Fibroblast of upper back skin (primary cell): Measurements from ENCODE around the gene COX4I2.
"Not testable (repeated sequence)": the region's sequence is repeated elsewhere in the genome, so short reads cannot be mapped to it uniquely, and the experiment has no call there.

ENCODE experiments used
- DNase-seq: peaks from one replicate; pipeline ENCODE4 v3.0.0-alpha.2; 2013

The COX4I2 gene

DNA sequence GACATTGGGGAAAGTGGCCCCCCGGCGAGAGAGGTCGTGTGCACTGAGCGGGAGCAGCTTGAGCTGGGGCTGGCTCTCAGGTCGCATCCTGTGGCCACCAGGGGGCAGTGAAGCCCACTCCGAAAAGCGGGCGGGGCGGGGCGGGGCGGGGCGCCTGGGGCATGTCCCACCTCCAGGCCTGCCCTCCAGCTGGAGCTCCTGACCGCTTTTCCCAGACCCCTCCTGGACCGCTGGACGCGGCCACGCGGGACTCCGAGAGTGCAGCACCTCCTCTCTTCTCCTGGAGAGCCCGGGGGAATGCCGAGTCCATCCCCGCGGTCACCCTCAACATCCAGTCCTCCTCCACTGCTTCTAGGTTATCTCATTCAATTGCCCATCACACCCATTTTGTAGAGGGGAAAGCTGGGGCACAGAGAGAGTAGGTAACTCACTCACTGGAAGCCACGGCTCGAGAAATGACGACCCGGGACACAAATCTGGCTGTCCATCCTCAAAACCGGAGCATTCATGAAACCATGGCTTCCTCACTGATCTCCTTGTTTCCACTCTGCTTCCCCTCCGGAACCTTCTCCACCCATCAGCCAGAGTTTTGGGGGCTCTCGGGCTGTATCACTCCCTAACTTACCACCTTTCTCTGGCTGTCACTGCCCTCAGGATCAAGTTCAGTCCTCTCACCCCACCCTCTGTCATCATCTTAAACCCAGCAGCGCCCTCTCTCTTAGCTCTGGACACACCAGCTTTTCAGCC lies 24.1 kb downstream of the COX4I2 start:
- DNase-seq = peak; percentile 69

- no peak for DNase-seq
Observed at GRCh38 chr20:31662372-31662854, 24.7 kb downstream of the COX4I2 start.

GRCh38 chr20:31663524-31663837 lies 25.8 kb downstream of the COX4I2 start:
- DNase-seq = no peak

DNA sequence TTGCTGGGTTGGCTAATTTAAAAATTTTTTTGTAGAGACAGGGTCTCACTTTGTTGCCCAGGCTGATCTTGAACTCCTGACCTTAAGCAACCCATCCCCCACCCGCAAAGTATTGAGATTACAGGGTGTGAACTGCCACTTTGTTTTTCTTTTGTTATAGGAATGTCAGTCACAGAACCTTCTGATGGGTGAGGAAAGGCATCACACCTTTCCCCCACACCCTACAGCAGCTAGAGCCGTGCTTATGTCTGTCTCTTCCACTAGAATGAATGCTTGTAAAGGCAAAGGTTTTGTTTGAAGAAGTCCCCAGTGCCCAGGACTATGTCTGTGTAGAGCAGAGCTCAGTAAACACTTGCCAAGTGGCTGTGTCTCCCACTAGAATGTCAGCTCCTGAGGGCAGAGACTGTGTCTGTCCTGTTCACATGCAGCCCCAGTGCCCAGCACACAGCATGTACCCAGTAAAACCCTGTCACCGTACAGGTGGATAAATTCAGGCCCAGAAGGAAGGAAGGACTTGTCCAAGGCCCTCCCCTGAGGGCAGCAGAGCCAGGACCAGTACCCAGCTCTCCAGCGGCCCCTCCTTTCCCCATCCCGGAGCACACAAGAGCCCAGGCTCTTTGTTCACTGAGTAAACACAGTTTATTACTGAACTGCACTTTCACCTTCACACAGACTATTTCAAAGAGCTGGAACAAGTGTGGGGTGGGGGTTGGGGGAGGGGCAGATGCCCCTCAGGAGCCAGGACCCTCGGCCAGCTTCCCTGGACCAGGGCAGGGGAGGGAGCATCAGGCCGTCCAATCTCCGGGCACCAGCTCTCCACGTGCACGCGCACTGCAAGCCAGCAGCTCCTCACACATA lies 26.4 kb downstream of the COX4I2 start:
- DNase-seq = no peak

DNA sequence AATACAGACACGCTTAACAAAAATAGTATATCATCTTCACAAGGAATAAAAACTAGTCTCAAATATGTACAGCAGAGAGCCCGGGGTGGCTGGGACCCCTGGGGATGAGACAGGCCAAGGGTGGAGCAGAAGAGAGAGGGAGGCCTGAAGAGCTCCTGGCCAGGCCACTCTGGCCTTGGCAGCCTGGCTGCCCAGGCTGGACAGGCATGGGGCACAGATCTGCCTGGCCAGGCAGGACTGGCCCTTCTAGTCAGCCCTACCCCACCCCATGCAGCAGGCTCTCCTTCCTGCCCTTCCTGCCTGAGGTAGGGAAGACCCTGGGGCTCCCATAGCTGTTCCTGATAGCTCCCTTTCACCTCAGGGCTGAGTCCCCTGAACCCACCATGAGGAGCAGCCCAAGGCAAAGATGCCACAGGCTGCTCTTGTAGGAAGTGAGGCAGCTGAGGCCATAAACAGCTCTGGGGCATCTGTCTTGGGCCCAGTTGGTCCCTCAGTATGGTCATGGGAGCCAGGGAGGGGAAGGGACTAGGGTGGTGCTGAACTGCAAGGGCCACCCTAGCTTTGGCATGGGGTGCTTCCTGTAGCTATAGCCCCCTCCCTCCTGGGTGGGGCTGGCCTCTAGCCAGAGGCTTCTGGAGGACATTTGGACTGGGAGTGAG lies 27.1 kb downstream of the COX4I2 start:
- no peak for DNase-seq

DNA sequence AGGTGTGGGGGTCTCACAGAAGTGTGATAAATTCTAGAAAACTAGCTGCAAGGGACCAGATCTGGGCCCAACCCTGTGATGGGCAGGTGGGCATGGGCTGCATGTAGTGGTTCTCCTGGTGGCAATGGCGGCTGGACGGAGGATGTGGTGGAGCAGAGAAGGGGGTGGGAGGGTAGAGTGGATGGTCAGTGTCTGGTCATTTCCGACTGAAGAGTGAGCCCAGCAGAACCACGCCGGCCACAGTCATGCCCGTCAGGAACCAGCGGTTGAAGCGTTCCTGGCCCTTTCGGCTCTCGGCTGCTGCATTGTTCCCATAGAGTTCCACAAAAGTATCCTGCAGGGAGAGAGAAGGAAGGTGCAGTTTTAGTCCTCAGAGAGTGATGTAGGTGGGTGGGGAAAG lies 28.0 kb downstream of the COX4I2 start:
- DNase-seq = no peak

- no peak for DNase-seq
Observed at GRCh38 chr20:31666258-31667042, 28.7 kb downstream of the COX4I2 start.

DNA sequence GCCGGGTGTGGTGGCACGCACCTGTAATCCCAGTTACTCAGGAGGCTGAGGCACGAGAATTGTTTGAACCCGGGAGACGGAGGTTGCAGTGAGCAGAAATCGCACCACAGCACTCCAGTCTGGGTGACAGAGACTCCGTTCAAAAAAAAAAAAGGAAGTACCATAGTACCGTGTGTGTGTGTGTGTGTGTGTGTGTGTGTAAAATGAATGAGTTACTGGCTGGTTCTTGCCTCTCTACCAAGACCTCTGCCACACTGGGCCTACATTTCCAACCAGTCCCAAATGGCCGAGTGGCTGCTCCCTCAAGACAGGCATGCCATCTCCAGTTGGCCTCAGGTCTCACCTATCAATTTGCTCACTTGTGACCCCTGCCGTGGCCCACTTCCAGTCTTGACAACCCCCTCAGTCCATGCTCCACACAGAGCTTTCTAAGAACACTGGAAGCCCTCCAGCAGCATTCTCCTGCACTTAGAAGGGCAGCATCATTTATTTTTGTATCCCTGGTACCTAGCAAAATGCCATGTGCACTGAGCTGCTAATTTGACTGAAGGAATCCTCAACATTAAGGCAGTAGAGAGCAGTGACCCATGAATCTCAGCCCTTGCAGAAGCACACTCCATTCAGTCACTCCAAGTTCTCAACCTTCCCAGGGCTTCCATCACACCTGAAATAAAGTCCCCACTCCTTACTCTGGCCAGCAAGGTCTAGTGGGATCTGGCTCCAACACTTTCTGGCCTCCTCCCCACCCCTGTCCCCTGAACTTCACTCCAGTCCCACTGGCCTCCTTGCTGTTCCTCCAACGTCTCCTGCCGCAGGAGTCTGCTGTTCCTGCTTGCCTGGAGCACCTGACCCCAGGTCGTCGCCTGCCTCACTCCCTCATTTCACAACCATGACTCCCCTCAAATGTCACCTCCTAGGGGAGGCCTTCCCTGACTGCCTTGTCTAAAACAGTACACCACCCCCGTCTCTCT lies 29.9 kb downstream of the COX4I2 start:
- no peak for DNase-seq

DNA sequence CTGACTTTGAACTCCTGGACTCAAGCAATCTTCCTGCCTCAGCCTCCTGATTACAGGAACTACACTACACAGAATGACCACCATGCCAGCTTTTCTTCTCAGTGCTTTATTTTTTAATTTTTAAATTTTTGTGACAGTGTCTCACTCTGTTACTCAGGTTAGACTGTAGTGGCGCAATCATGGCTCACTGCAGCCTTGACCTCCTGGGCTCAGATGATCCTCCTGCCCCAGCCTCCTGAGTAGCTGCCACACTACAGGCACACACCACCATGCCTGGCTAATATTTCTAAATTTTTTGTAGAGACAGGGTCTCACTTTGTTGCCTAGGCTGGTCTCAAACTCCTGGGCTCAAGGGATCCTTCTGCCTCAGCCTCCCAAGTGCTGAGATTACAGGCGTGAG lies 31.2 kb downstream of the COX4I2 start:
- DNase-seq = not testable (repeated sequence)

DNA sequence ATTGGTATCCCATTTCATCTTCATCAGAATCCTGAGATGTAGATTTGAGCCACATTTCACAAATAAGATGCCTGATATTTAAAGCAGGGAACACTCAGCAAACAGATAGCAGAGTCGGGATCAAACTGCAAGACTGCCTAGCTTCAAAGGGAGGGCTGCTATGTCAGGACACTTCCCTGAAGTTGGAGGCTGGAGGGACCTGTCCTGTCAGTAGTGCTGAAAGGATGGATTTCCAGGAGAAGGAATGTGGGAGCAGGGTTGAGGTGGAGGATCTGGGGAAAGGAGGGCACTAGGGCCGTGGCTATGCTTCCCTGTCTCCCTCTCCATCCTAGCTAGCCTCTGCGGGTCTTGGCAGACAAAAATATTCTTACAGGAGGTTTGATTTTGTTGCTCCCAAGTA lies 32.2 kb downstream of the COX4I2 start:
- DNase-seq = no peak

DNA sequence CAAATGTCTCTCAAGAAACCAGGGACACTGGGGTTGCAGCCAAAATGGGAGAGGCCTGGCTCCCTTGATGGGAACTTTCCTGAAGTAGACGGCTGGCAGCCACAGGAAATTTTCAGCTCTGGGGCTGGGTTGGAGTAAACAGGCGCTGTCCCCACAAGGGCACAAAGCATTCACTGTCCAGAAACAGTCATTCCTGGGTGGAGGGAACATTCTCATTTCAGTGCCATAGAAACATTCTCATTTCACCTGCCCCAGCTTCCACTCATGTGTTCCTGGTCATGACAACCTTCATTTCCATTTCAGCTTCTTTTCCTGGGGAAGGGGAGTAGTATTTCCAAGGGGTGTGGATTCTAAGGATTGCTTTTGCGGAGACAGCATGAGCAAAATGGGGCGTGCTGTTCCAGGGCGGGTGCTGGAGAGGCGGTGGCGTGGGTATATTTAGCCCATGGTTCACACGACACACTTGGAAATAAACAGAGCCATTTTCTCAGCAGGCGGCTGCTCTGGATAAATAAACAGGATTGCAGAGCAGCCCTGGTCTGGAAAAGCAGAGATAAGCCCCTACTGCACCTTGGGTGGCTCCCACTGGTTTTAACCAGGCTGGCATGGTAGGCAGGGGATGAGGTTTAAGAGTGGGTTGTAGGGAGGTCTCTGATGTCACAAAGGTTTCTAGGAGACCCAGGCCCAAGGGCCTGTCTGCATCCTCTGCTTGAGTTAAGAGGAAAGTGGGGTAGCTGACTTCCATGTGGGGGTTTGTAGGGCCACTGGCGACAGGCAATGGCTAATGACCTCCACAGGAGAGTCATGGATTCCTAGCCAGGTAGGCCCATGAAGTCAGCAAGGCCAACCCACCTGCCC lies 32.9 kb downstream of the COX4I2 start:
- DNase-seq = no peak

DNA sequence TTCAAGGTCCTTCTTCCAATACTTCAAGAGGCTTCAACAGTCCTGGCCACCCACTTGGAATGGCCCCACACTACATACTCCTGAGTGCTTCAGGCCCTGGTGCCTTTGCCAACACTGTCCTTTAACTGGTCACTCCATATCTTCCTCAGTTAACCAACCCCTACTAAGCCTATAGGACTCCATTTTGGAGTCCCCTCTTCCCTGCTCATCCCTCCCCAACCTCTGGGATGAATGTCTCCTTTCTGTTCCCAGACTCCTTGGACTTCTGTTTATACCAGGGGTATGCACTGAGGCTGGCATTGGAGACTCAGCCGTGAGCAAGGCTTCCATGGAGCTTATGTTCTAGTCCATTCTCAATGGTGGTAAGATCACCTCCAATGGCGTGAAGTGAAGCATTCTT lies 33.6 kb downstream of the COX4I2 start:
- DNase-seq = no peak

- no peak for DNase-seq
Observed at GRCh38 chr20:31673435-31673834, 35.7 kb downstream of the COX4I2 start.

- DNase-seq = no peak
Observed at GRCh38 chr20:31673943-31674463, 36.3 kb downstream of the COX4I2 start.

DNA sequence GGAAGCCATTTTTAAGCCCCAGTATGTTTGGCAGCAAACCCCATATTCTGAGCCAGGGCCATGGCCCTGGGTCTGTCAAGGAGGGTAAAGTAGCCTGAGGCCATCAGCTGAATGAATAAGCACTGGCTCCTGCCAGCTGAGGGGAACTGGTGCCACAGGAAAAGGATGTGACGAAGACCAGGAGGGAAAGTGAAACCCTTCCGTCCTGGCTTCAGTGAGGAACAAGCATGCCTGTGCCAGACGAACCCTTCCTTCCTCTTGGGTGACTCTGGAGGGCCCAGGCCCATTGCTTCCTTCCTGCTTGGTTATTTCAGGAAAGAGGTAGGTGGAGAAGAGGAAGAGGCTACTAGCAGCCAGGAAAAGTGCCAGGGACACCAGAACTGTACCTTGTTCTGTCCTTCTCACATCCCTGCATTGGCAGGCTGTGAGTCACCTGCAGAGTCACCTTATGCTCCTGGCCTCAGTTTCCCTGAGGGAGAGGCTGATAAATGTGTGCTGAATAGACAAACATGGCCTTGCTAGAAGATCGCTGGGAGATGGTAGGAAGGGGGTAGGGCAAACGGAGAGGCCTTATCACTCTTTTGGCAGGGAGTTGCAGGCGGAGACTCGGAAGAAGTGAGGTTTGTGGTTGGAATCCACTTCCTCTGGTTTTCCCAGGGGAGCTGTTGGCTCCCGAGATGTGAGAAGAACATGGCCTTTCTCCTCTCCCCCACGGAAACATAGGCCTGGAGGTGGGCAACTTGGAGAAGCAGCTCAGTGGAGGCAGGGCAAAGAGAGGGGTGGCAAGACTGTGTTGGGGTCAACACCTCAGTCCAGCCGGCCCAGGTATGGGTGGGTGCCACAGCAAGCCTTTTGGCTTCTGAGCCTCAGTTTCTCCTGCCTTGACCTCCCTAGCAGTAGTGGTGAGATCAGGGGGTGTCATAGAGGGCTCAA lies 37.4 kb downstream of the COX4I2 start:
- peak; percentile 82 for DNase-seq

GRCh38 chr20:31675828-31676608 lies 38.3 kb downstream of the COX4I2 start:
- DNase-seq = no peak

DNA sequence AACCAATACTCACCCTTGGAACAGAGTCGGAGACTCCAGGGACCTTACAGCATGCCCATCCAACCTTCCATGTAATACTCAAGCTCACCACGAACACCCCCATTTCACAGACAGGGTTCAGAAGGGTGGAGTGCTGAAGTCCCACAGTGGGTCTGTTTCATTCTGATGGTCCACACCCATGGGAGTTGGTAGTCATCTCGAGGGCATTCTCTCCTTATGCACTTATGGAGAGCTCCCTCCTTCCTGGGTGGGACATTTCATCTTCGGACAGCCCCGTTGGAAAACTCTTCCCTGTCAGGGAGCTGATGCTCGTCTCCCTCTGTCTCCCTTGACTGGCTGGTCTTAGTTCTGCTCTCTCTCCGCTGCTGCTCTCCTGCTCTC lies 38.9 kb downstream of the COX4I2 start:
- DNase-seq = no peak

GRCh38 chr20:31677553-31678260 lies 40.0 kb downstream of the COX4I2 start:
- no peak for DNase-seq
